ENCODE measurements around the gene ANKRD7.

DNA sequence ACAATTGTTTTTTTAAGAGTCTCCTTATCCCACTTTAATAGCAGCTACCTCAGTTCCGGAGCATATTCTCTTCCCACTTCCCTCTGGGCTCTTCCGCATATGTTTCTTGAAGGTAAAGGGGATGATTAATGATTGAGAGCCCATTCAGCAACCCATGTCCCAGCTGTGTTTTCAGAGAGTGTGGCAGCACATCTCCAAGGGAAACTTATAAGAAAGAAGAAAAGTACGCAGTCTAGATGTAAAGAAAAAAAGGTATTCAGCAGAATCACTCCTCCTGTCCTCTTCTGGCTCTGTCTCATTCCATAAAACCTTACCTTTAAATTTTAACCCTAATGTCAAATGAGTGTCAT is 9.7 kb upstream of the ANKRD7 start:
- TF ChIP-seq POLR2A (IDR thresholded peaks at IDR 0.05) (no peak), EP300 (IDR thresholded peaks at IDR 0.05) (no peak)
- TF ChIP-seq, protein P1, sequence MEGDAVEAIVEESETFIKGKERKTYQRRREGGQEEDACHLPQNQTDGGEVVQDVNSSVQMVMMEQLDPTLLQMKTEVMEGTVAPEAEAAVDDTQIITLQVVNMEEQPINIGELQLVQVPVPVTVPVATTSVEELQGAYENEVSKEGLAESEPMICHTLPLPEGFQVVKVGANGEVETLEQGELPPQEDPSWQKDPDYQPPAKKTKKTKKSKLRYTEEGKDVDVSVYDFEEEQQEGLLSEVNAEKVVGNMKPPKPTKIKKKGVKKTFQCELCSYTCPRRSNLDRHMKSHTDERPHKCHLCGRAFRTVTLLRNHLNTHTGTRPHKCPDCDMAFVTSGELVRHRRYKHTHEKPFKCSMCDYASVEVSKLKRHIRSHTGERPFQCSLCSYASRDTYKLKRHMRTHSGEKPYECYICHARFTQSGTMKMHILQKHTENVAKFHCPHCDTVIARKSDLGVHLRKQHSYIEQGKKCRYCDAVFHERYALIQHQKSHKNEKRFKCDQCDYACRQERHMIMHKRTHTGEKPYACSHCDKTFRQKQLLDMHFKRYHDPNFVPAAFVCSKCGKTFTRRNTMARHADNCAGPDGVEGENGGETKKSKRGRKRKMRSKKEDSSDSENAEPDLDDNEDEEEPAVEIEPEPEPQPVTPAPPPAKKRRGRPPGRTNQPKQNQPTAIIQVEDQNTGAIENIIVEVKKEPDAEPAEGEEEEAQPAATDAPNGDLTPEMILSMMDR (IDR thresholded peaks at IDR 0.05), result no peak

Data from upper lobe of left lung (tissue), 4 donors.